GM12874 (cell line): ENCODE results near the gene FSTL5.

ENCODE experiments used
- CTCF ChIP-seq: IDR thresholded peaks from 2 replicates; pipeline ENCODE4 v1.5.1; 2011; ENCODE audit warnings: low read depth, mild to moderate bottlenecking, control low read depth, low read length, moderate library complexity; ENCODE audit not compliant: insufficient read depth

Gene FSTL5

GRCh38 chr4:162126729-162127128, 37.1 kb downstream of the FSTL5 start:
- TF ChIP-seq CTCF = no peak

- TF ChIP-seq CTCF = no peak
These were observed 46.7 kb downstream of the FSTL5 start for GRCh38 chr4:162117051-162117450.

- no peak for TF ChIP-seq CTCF
These were observed 47.6 kb downstream of the FSTL5 start for GRCh38 chr4:162116095-162116779.

GRCh38 chr4:162115333-162115732, 48.5 kb downstream of the FSTL5 start:
- TF ChIP-seq CTCF = no peak

- TF ChIP-seq CTCF = no peak
These were observed 52.7 kb downstream of the FSTL5 start for GRCh38 chr4:162111078-162111477.

- no peak for TF ChIP-seq CTCF
These were observed 59.2 kb downstream of the FSTL5 start for GRCh38 chr4:162104459-162105124.

GRCh38 chr4:162102713-162103112, 61.1 kb downstream of the FSTL5 start:
- TF ChIP-seq CTCF = no peak
